GM19468 (cell line): Measurements from ENCODE around the gene MTHFD2L.
"Not testable (repeated sequence)": the region's sequence is repeated elsewhere in the genome, so short reads cannot be mapped to it uniquely, and the experiment has no call there.

ENCODE experiments used
- ATAC-seq: cut with Tn5 transposase; IDR thresholded peaks from one replicate; pipeline ENCODE4 v1.9.1; 2021; ENCODE audit warnings: mild to moderate bottlenecking, moderate library complexity, moderate number of reproducible peaks; ENCODE audit not compliant: unreplicated experiment; ENCODE audit errors: extremely low read depth

The MTHFD2L gene

DNA sequence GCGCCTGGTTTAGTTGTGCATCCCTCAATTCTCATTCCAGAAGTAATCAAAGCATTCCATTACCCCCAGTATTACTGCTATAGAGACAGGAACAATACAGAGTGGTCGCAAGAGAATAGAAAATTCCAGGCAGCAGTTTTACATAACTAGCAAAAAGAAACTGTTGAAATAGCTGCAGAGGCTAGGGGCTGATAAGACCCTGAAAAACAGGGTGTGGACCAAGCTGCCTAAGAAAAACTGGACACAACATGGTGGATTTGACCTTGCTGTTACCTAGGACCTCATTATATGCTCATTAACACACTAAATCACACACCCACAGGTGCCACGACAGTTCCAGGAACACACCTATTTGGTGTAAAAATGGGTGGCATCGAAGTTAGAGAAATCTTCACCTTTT lies 165.7 kb downstream of the MTHFD2L start:
- ATAC-seq, result no peak

DNA sequence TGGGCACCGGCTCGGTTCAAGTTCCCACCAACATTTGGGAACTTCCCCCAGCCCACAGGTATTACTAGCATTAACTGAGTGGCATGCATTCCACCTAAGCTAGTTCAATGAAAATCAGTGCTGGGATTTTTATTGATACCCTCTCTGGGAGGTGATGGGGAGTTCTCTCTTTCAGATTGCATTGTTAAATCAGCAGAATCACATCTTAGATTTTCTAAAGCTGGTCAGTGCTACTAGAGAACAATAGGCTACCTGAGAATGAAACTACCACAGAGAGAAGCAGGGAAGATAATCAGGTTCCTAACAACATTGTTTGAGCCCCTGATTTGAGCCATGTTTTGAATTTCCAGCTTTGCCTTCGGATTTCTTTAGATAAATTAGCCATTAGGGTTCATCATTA lies 166.3 kb downstream of the MTHFD2L start:
- ATAC-seq, result no peak

DNA sequence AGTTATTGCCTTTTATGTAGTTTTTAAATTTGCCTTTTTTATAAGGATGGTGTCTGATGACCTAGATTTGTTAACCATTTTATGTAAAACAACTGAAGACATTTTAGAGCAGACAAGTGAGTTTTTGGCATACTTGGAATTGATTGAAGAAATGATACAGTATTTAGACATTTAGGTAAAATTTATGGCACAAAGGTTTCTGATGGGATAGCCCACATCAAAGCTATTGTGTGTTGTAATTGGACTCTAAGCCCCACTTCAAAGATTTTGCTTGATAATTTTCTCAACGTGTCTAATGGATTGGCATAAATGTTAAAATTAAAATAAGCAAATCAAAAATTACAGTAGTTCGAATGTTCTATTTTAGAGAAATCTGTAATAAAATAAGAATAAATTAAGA lies 168.0 kb downstream of the MTHFD2L start:
- ATAC-seq, result no peak

DNA sequence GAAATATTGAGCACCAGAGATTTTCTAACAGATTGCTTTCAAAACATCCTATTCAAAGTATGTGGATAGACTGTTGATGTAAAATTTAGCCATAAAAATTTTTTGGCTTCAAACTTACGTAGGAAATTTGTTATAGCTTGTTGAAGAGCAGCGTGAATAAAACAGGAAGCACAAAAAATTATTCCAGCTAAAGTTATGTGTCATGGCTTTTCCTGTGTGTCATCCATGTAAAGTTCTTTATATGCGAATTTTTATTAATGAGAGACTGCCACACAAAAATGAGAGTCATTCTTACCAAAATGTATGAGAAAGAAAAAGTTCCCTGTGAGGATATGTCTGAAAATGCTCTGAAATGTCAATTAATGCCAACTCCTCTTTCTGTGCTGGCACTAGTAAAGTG lies 169.8 kb downstream of the MTHFD2L start:
- ATAC-seq, result no peak

DNA sequence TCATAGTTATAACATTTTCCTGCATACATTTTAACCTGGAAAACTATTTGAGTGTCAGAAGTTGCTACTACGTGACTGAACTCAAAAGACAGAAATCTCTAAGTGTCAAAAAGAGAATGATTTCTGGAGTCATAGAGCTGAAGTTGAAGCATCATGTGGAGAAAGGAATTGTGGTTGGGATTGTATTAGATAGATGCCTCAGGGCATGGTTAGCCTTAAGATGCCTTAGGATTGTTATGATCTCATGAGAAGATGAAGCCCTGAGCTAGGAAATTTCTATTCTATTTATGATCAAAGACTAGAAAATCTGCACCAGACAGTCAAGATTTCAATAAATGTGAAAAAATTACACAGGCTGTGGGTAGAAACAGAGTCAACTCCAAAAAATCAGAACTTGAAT lies 170.6 kb downstream of the MTHFD2L start:
- no peak for ATAC-seq

DNA sequence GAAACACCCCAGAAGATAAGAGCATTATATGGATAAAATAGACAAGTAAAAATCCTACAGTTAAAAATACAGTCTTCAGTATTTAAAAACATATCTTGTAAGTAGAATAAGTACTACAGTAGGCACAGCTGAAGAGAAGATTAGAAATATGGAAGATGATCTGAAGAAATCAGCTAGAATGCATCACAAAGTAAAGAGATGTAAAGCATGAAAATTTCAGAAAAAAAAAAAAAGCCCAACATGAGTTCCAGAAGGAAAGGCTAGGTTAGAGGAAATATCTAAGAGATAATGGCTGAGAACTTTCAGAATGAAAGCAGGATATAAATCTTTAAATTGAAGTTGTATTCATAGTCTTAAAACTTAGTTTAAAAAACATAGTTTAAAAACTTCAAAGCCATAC lies 171.4 kb downstream of the MTHFD2L start:
- ATAC-seq, result no peak

DNA sequence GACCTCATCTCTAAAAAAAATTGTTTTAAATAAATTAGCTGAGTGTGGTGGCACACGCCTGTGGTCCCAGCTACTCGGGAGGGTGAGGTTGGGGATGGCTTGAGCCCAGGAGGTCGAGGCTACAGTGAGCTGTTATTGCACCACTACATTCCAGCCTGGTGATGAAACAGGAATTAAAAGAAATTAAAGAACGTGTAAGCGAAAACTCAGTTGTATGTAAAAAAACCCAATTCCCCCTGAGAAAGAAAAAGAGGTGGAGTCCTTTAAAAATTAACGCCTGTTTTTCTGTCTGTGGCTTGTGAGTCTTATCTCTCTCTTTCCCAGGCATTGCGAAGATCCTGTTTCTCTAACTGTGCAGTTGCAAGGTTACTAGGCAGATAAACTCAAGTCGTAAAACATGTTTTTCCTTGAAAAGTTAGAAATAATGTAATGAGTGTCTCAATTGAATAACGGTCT lies 172.4 kb downstream of the MTHFD2L start:
- ATAC-seq, result no peak

DNA sequence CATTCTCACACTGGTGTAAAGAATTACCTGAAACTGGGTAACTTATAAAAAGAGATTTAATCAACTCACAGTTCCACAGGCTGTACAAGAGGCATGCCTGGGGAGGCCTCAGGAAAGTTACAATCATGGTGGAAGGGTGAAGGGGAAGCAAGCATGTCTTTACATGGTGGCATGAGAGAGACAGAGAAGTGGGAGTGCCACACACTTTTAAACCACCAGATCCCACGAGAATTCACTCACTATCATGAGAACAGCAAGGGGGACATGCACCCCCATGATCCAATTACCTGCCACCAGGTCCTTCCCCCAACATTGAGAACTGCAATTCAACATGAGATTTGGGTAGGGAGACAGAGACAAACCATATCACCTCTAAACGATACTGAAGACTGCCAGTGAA lies 173.3 kb downstream of the MTHFD2L start:
- no peak for ATAC-seq

DNA sequence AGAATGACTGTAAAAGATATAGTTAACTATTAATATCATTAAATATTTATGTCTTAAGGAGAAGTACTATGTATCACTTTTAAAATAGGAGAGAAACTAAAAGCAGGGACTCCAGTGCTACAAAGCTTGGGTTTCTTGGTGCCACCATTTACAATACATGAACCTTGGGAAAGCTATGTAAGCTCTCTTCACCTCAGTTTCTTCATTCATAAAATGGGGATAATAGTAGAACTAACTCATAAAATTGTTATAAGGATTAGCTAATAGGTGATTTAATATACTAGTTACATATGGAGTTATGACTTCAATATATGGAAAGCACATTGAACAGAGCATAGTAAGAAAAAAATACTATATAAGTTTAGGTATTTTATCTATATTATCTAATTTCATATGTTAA lies 174.0 kb downstream of the MTHFD2L start:
- ATAC-seq, result no peak

DNA sequence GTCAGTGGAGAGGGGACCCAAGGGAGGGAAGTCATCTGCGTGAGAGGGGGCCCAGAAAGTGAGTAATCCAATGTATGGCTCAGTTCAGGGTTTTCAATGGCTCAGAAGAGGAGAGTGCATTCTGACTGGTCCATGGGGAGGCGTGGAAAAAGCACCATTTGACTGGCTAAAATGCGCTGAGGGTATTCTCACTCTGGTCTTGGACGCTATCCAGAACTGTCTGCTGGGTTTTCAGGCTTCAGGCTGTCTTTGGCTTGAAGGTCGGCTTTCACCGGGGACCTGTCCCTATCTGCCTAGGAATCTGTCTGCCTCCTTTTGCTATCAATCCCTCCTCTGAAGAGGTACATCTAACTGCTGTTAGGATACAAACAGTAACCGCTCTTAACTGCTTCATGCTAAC lies 176.7 kb downstream of the MTHFD2L start:
- no peak for ATAC-seq

DNA sequence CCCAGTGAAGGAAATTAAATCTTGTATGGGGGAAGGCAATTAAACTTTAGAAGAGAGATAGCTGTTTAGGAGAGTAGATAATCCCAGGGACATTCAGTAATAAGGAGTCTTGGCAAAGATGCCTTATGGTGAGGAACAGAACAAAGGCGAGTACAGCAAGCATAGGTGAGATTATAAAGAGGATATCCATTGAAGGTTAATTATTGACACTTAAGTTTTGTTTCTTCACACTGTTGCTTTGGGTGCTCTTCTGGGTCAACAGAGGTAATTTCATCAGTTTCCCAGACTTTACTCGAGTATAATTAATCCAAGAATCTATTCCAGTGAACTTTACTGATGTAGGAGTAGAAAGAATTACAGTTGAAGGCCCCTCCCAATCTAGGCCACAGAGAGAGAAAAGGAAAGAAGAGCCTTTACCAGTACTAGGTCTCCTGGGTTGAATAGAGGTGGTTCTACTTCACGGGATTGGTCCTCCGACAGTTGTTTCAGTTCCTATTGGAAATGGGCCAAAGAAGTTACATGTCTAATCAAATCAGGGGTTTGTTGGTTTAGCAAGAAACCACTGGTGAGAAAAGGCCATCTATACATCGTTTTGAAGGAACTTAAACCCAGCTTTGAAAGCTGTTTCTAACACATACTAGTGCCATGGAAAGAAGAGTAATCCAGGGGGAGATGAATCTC lies 177.6 kb downstream of the MTHFD2L start:
- ATAC-seq, result peak; percentile 55

DNA sequence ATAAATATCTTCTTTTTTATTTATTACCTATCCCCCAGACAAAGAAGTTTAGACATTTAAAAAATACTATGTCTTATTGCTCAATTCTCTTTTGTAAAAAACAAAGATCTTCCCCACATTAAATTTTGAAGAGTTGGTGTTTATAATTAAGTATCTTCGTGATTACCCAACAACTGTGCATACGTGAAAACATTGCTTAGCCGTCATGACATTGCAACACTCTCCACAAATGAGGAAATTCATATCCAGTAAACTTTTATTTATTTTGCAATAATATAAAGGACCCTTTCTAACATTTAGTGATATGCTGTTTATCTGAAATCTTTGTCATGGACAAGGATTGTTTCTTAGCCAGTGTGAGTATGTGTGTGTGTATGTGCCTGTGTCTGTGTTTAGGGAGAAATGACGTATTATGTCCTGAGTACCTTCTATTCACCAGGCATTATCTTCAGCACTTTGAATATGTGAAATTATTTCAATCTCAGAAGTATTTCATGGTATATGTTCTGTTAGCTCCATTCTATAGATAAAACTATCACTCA lies 180.9 kb downstream of the MTHFD2L start:
- ATAC-seq, result no peak

DNA sequence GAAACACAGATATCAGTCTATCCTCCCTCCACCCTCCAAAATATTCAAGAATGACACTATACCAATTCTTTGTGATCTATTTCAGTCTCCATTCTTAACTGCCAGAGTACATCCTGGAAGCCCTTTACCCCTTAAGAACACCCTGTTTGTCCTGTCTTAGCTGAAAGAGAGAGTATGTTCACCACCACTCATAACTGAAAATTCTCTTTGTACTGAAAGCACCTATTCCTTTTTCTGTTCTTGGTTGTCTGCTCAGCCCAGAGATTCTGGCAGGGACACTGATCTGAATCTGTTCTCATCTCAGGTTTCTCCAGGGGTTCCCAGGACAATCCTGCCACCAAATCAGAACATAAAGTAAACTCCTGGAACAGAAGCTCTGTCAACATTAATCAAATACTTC lies 181.6 kb downstream of the MTHFD2L start:
- no peak for ATAC-seq

DNA sequence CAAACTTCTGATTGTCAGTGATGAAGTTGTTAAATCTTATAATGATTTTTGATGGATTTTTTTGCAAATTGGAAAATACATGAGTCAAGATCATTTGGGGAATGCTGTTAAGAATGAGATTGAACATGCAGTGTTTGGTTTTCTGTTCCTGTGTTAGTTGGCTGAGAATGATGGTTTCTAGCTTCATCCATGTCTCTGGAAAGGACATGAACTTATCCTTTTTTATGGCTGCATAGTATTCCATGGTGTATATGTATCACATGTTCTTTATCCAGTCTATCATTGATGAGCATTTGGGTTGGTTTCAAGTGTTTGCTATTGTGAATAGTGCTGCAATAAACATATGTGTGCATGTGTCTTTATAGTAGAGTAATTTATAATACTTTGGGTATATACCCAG lies 182.5 kb downstream of the MTHFD2L start:
- ATAC-seq, result not testable (repeated sequence)

DNA sequence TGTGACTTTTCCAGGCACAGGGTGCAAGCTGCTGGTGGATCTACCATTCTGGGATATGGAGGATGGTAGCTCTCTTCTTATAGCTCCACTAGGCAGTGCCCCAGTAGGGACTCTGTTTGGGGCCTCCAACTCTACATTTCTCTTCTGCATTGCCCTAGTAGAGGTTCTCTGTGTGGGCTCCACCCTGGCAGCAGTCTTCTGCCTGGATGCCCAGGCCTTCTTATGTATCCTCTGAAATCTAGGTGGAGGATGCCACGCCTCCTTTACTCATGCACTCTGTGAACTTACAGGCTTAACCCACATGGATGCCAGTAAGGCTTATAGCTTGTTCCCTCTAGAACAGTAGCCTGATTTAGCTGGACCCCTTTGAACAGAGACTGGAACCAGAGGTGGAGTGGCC lies 186.1 kb downstream of the MTHFD2L start:
- ATAC-seq, result no peak
